Osteoblast (primary cell): ENCODE data around the gene EIF3L. TPM values are rescaled to one million over a fixed set of nuclear protein-coding genes. Genes with fewer than 3 reads are reported as not detected.

ENCODE experiments used
- DNase-seq: peaks from one replicate; pipeline ENCODE4 v3.0.0; 2011; ENCODE audit warnings: low spot score, mixed read lengths; ENCODE audit not compliant: insufficient read length; ENCODE audit errors: missing footprints
- H2AFZ ChIP-seq: 2 replicates; pipeline ENCODE4 v1.6.0; 2011; ENCODE audit warnings: mild to moderate bottlenecking, low read length
- H3K27ac ChIP-seq: 2 replicates; pipeline ENCODE4 v1.5.1; 2011; ENCODE audit warnings: mild to moderate bottlenecking, low read depth, low read length, moderate library complexity
- H3K27me3 ChIP-seq: 2 replicates; pipeline ENCODE4 v1.6.0; 2012; ENCODE audit warnings: mild to moderate bottlenecking, control low read depth, inconsistent platforms, low read length, moderate library complexity; ENCODE audit not compliant: insufficient read depth
- H3K36me3 ChIP-seq: 2 replicates; pipeline ENCODE4 v1.5.1; 2011; ENCODE audit warnings: mild to moderate bottlenecking, low read length, control low read depth, moderate library complexity; ENCODE audit not compliant: insufficient read depth
- H3K4me1 ChIP-seq: 2 replicates; pipeline ENCODE4 v1.5.1; 2011; ENCODE audit warnings: mild to moderate bottlenecking, low read length, control low read depth, moderate library complexity; ENCODE audit not compliant: insufficient read depth
- H3K4me2 ChIP-seq: 2 replicates; pipeline ENCODE4 v1.6.0; 2011; ENCODE audit warnings: mild to moderate bottlenecking, low read length; ENCODE audit not compliant: insufficient read depth
- H3K4me3 ChIP-seq: fragments of 200-600 bp; sonication (generic); 3 replicates; pipeline ENCODE4 v1.5.1; 2012; ENCODE audit warnings: mild to moderate bottlenecking, low read length, inconsistent platforms; ENCODE audit not compliant: insufficient read depth
- H3K79me2 ChIP-seq: 2 replicates; pipeline ENCODE4 v1.6.0; 2012; ENCODE audit warnings: mild to moderate bottlenecking, low read length, control low read depth, inconsistent platforms; ENCODE audit not compliant: insufficient read depth
- H3K9me3 ChIP-seq: 2 replicates; pipeline ENCODE4 v1.5.1; 2011; ENCODE audit warnings: low read depth, low read length, control low read depth
- H4K20me1 ChIP-seq: 2 replicates; pipeline ENCODE4 v1.6.0; 2012; ENCODE audit warnings: mild to moderate bottlenecking, low read length, control low read depth; ENCODE audit not compliant: insufficient read depth
- total RNA-seq: library from RNA; depleted of rRNA; stranded (reverse); fragments of >200 nt; gene quantifications from 2 replicates; pipeline ENCODE4 v1.2.3, GENCODE V29; 2012
- TF ChIP-seq, protein P1 (sequence below): IDR thresholded peaks from 2 replicates; pipeline ENCODE4 v1.5.1; 2011; ENCODE audit warnings: mild to moderate bottlenecking, low read depth, low read length, moderate library complexity; ENCODE audit errors: extremely low read depth

Gene EIF3L
- total RNA-seq, 1 donor = 280 TPM

DNA sequence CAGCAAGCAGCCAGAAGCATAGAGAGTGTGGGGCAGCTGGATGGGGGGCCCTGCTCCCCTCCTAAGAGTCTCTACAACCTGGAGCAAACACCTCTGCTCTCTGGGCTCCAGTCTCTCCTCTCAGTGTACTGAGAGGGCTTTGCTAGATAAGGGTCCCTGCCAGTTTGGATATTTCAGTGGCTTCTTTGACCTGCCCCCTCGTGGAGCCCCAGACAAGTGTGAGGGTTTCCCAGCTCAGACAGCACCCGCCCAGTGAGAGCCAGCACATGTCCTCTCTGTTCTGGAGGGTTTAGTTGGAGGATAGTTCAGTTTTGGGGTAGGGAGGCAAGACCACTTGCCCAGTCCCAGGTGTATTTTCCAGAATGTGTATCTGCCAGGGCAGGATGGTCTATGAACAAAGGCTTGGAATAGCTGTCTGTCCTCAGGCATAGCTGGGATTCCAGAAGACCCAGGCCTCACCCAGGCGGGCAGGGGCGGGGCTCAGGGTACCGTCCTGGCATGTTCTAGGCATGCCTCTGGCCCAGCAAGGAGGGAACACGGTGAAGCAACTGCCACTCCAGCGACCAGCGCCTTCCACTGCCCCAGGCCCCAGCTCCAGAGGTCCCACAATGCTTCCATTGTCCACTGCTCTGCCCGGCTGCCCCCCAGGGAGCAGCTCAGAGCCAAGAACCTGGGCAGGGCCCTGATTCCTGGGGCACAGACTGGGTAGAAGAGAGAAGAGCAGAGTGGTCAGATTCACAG is 49.4 kb downstream of the EIF3L start:
- Histone ChIP-seq H3K27ac (no peak overlapping the region), H2AFZ (no peak overlapping the region)

DNA sequence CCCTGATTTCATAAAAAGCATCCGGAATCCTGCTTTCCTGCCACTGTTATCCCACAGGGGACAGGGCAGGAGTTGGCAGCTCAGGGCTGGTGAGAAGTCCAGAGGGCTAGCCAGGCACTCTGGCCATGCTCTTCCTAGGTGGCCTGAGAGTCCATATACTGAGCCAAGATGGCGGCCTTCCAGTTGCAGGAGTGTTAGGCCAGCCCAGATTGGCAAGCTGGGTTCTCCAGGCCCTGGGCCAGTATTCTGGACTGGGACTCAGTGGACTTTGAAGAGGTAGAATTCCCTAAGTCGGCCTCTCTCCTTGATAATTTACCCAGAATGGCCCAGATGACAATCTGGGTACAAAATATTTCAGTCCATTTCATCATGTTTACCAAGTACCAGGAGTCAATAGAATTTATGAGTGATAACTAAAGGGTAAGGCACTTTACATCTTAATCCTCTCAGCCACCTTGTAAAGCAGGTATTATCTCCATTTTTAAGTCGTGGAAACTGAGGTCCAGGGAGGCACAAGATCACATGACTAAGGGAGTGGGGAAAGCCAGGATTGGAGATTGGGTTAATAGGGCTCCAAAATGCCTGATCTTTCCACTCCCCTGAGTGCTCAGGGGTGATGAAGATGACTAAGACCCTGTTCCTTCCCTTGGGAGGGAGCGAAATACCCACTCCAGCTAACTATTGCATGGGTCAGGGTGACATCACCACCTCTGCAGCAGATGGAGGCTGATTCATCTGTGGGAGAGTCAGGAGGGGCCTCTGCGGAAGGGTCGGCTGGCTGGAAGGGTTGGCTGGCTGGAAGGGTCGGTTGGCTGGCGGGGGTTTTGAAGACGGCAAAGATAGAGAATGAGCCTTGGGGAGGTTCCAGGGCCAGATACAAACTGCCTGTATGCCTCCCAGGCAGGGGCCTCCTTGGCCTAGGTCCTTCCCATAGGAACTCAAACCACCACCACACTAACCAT is 55.6 kb downstream of the EIF3L start:
- H2AFZ ChIP-seq = peak overlapping the region; percentile 70
- H4K20me1 ChIP-seq = peaks cover 15% of the 10 kb centered on the region
- peaks cover 33% of the 10 kb centered on the region for H3K79me2 ChIP-seq

More for the DNA sequence above, 49.4 kb downstream of the EIF3L start:
- H3K36me3 ChIP-seq = no peaks in the 10 kb centered on the region
- H3K9me3 ChIP-seq = no peaks in the 10 kb centered on the region
- peaks cover 4% of the 10 kb centered on the region for H3K4me1 ChIP-seq
- no peak overlapping the region for H3K4me2 ChIP-seq
- no peaks in the 10 kb centered on the region for H3K79me2 ChIP-seq
- H4K20me1 ChIP-seq = no peaks in the 10 kb centered on the region
- TF ChIP-seq, protein P1, sequence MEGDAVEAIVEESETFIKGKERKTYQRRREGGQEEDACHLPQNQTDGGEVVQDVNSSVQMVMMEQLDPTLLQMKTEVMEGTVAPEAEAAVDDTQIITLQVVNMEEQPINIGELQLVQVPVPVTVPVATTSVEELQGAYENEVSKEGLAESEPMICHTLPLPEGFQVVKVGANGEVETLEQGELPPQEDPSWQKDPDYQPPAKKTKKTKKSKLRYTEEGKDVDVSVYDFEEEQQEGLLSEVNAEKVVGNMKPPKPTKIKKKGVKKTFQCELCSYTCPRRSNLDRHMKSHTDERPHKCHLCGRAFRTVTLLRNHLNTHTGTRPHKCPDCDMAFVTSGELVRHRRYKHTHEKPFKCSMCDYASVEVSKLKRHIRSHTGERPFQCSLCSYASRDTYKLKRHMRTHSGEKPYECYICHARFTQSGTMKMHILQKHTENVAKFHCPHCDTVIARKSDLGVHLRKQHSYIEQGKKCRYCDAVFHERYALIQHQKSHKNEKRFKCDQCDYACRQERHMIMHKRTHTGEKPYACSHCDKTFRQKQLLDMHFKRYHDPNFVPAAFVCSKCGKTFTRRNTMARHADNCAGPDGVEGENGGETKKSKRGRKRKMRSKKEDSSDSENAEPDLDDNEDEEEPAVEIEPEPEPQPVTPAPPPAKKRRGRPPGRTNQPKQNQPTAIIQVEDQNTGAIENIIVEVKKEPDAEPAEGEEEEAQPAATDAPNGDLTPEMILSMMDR = no peak
- DNase-seq = peak; percentile 15
- H3K27me3 ChIP-seq = no peaks in the 10 kb centered on the region
- H3K4me3 ChIP-seq = no peak overlapping the region

DNA sequence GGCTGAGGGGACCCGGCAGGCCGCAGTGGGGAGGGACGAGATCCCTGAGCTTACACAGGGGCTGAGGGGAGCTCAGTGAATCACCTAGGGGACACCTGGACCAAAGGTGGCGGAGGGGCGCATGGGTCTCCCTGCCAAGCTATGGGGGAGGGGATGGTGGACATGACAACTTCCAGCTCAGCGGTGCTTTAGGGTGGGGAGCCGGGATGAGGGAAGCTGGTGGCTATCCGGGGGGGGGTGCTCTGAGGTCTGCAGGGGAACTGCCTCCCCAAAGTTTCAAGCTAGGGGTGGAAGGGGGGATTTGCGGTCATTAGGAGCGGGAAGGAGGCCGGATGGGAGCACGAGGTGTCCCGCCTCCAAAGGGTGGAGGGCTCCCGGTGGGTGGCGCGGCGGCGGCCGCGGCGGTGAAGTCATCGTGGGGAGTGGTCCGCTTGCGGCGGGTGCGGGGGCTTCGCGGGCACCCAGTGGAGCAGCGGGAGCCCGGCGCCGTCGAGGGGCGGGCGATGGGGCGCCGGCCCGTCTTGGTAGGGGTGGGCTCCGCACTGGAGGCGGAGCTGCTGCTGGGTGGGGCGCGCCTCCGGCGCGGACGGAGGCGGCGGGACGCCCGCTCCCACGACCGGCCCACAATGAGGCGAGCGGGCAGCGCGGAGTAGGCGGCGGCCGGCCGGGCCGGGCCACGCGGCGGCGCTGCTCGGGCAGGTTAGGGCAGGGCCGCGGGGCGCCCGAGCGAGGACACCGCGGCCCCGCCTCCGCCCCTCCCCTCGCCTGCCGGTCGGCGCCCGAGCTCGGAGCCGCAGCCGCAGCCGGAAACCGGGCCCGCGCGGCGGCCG is 56.5 kb downstream of the EIF3L start, which contains the start of gene MICALL1:
Gene MICALL1, plus strand, starts transcription at position 764 of the 830 bp plus-strand sequence. CDS start 126 bp downstream, outside the sequence.
- Histone ChIP-seq H3K9me3 (no peaks in the 10 kb centered on the region), H2AFZ (peak within 1 kb of the TSS; percentile 70), H3K4me1 (peaks cover 33% of the 10 kb centered on the region), H3K79me2 (peaks cover 42% of the 10 kb centered on the region), H3K4me2 (peak within 1 kb of the TSS; percentile 92), H3K36me3 (no peaks in the 10 kb centered on the region), H3K27ac (peak within 1 kb of the TSS; percentile 93), H4K20me1 (peaks cover 15% of the 10 kb centered on the region), H3K4me3 (peak within 1 kb of the TSS; percentile 85), H3K27me3 (no peaks in the 10 kb centered on the region)
- DNase-seq = peak; percentile 97
- TF ChIP-seq, protein P1 = no peak

More for the DNA sequence above, 55.6 kb downstream of the EIF3L start:
- H3K9me3 ChIP-seq = no peaks in the 10 kb centered on the region
- H3K4me3 ChIP-seq = peak overlapping the region; percentile 85
- peak overlapping the region; percentile 76 for H3K4me2 ChIP-seq
- TF ChIP-seq, protein P1 = no peak
- H3K27ac ChIP-seq = peak overlapping the region; percentile 93
- H3K36me3 ChIP-seq = no peaks in the 10 kb centered on the region
- peak; percentile 99 for DNase-seq
- H3K27me3 ChIP-seq = no peaks in the 10 kb centered on the region
- H3K4me1 ChIP-seq = peaks cover 33% of the 10 kb centered on the region
